Loucy (cell line): Measurements from ENCODE around the gene EPB41.

ENCODE experiments used
- H2AFZ ChIP-seq: fragments of 200-600 bp; sonication (generic); 2 replicates; pipeline ENCODE4 v1.6.0; 2016; ENCODE audit warnings: antibody characterized with exemption, mild to moderate bottlenecking, low read length, moderate library complexity
- H3F3A ChIP-seq: fragments of 200-600 bp; 2 replicates; pipeline ENCODE4 v1.6.0; 2016; ENCODE audit warnings: antibody characterized with exemption, low read depth, mild to moderate bottlenecking
- H3K27me3 ChIP-seq: fragments of 200-600 bp; sonication (generic); 2 replicates; pipeline ENCODE4 v1.6.1; 2014; ENCODE audit warnings: low read length, mild to moderate bottlenecking; ENCODE audit not compliant: insufficient read depth, poor library complexity, severe bottlenecking
- H3K36me3 ChIP-seq: fragments of 200-600 bp; sonication (generic); 2 replicates; pipeline ENCODE4 v1.6.1; 2016; ENCODE audit warnings: low read length; ENCODE audit not compliant: insufficient read depth
- H3K4me1 ChIP-seq: fragments of 200-600 bp; sonication (generic); 2 replicates; pipeline ENCODE4 v1.5.1; 2014; ENCODE audit warnings: low read length, mild to moderate bottlenecking; ENCODE audit not compliant: insufficient read depth, poor library complexity, severe bottlenecking
- H3K4me2 ChIP-seq: fragments of 200-600 bp; sonication (generic); 2 replicates; pipeline ENCODE4 v1.6.0; 2014; ENCODE audit warnings: antibody characterized with exemption, low read length, low read depth, mild to moderate bottlenecking; ENCODE audit not compliant: poor library complexity, severe bottlenecking
- H3K4me3 ChIP-seq: fragments of 200-600 bp; sonication (generic); 2 replicates; pipeline ENCODE4 v1.5.1; 2014; ENCODE audit warnings: low read length, mild to moderate bottlenecking, mixed read lengths; ENCODE audit not compliant: poor library complexity, severe bottlenecking
- H3K79me2 ChIP-seq: fragments of 200-600 bp; sonication (generic); 2 replicates; pipeline ENCODE4 v1.6.1; 2014; ENCODE audit warnings: low read length; ENCODE audit not compliant: insufficient read depth
- H3K9ac ChIP-seq: fragments of 200-600 bp; sonication (generic); 2 replicates; pipeline ENCODE4 v1.6.0; 2014; ENCODE audit warnings: mild to moderate bottlenecking, low read depth, low read length, moderate library complexity; ENCODE audit not compliant: poor library complexity, severe bottlenecking
- H3K9me2 ChIP-seq: fragments of 200-600 bp; sonication (generic); replicated peaks from 2 replicates; pipeline ENCODE4 v1.6.1; 2016; ENCODE audit warnings: low read depth, low read length, mixed read lengths
- H3K9me3 ChIP-seq: fragments of 200-600 bp; sonication (generic); 2 replicates; pipeline ENCODE4 v1.6.1; 2014; ENCODE audit warnings: mild to moderate bottlenecking, antibody characterized with exemption, low read length, low read depth; ENCODE audit not compliant: insufficient read depth
- H4K20me1 ChIP-seq: fragments of 200-600 bp; sonication (generic); 2 replicates; pipeline ENCODE4 v1.6.0; 2014; ENCODE audit warnings: antibody characterized with exemption, low read length, mild to moderate bottlenecking; ENCODE audit not compliant: insufficient read depth, poor library complexity, severe bottlenecking
- EZH2phosphoT487 ChIP-seq: fragments of 200-600 bp; IDR thresholded peaks from 2 replicates; pipeline ENCODE4 v1.6.1; 2018; ENCODE audit warnings: antibody characterized with exemption, mild to moderate bottlenecking, moderate library complexity, borderline replicate concordance
- TF ChIP-seq, protein P1 (sequence below): fragments of 200-600 bp; sonication (generic); conservative IDR thresholded peaks from 2 replicates; pipeline ENCODE4 v1.5.1; 2014; ENCODE audit warnings: mild to moderate bottlenecking, antibody characterized with exemption, low read length

The EPB41 gene

DNA sequence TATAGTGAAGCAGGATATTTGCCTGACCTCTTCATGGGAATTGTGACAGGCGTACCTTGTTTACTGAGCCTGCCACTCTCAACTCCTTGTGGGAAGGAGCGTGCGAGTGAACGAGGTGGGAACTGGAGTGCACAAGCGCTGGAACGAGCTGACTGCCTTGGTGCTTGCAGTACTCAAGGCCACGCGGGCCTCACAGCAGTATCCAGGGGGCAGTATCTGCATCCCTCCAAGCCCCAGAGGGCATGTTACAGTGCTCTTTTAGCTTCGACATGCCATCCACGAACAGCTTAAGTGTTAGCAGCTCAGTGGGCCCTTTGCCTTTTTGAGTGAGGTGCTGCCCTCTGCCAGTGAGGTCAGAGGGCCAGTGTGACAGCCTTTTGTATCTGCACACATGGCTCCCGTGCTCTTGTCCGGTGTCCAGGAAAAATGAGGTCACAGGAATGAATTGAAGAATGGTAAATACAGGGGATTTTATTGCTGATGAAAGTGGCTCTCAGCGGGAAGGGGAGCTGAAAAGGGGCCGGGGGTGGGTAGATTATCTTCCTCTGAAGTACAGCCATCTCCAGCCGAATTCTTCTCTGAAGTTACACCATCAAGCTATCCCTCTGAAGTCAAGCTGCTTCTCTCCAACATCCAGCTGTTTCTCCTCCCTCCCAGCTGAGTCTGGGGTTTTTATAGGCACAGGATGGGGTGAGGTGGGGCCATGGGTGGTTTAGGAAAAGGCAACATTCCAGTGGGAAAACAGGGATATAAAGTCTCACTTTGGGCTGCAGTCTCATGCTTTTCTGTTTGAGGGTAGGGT lies 69.3 kb downstream of the EPB41 start:
- no peaks in the 10 kb centered on the region for H3K27me3 ChIP-seq
- H3K4me2 ChIP-seq: no peak overlapping the region
- H3K79me2 ChIP-seq: peaks cover 38% of the 10 kb centered on the region; the same call in 1 of the 2 replicates
- H3K9ac ChIP-seq: no peak overlapping the region
- no peaks in the 10 kb centered on the region for H3K9me3 ChIP-seq
- H3K4me3 ChIP-seq: no peak overlapping the region
- TF ChIP-seq, protein P1, sequence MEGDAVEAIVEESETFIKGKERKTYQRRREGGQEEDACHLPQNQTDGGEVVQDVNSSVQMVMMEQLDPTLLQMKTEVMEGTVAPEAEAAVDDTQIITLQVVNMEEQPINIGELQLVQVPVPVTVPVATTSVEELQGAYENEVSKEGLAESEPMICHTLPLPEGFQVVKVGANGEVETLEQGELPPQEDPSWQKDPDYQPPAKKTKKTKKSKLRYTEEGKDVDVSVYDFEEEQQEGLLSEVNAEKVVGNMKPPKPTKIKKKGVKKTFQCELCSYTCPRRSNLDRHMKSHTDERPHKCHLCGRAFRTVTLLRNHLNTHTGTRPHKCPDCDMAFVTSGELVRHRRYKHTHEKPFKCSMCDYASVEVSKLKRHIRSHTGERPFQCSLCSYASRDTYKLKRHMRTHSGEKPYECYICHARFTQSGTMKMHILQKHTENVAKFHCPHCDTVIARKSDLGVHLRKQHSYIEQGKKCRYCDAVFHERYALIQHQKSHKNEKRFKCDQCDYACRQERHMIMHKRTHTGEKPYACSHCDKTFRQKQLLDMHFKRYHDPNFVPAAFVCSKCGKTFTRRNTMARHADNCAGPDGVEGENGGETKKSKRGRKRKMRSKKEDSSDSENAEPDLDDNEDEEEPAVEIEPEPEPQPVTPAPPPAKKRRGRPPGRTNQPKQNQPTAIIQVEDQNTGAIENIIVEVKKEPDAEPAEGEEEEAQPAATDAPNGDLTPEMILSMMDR: no peak
- TF ChIP-seq EZH2phosphoT487: no peak
- no peaks in the 10 kb centered on the region for H4K20me1 ChIP-seq
- no peaks in the 10 kb centered on the region for H3F3A ChIP-seq
- H3K4me1 ChIP-seq: no peaks in the 10 kb centered on the region
- H2AFZ ChIP-seq: no peak overlapping the region
- peaks cover 6% of the 10 kb centered on the region; the same call in 1 of the 2 replicates for H3K36me3 ChIP-seq
- no peaks in the 10 kb centered on the region for H3K9me2 ChIP-seq

DNA sequence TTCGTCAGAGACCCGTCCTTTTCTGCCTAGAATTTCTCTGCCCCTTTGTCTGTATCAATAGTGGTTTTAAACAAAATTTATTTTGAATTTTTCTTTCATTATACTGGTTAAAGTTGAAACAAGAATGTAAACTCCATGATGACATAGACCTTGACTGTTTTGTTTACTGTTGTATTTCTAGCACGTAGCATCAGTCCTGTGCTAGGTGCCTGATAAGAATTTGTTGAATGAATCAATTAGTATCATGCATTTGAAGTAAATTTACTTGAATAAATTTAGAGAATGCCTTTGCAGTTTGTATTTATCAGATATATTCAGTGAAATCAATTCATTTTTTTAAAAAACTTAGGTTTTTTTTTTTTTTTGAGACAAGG lies 69.9 kb downstream of the EPB41 start:
- TF ChIP-seq, protein P1: no peak
- no peak for TF ChIP-seq EZH2phosphoT487
- Histone ChIP-seq H4K20me1 (no peaks in the 10 kb centered on the region), H3K27me3 (no peaks in the 10 kb centered on the region), H3K4me1 (no peaks in the 10 kb centered on the region), H3F3A (no peaks in the 10 kb centered on the region), H2AFZ (no peak overlapping the region), H3K4me3 (no peak overlapping the region), H3K9me3 (no peaks in the 10 kb centered on the region), H3K36me3 (peaks cover 11% of the 10 kb centered on the region; the same call in 1 of the 2 replicates), H3K79me2 (peaks cover 32% of the 10 kb centered on the region; the same call in 1 of the 2 replicates), H3K9me2 (no peaks in the 10 kb centered on the region), H3K9ac (no peak overlapping the region), H3K4me2 (no peak overlapping the region)

DNA sequence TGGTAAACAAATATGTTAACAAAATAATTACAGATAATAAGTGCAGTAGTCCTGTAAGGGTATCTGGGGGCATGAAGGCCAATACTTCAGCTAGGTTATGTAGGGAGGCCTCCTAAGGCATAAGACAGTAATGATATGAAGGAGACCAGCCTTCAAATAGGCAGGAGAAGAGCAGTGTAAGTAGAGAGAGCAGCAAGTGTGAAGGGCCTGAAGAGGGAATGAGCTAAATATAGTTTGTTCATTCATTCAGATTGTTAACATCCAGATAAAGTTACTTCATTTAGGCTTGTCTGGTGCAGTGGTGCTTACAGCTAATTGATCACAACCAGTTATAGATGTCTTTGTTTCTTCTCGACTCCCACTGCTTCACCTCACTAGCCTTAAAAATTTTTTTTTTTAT lies 71.1 kb downstream of the EPB41 start:
- Histone ChIP-seq H3K4me2 (no peak overlapping the region), H3K4me1 (no peaks in the 10 kb centered on the region), H3K9ac (no peak overlapping the region), H3F3A (no peaks in the 10 kb centered on the region), H3K4me3 (no peak overlapping the region), H3K9me2 (no peaks in the 10 kb centered on the region), H3K27me3 (no peaks in the 10 kb centered on the region), H3K9me3 (no peaks in the 10 kb centered on the region), H4K20me1 (no peaks in the 10 kb centered on the region), H2AFZ (no peak overlapping the region), H3K36me3 (peaks cover 11% of the 10 kb centered on the region; the same call in 1 of the 2 replicates), H3K79me2 (peaks cover 26% of the 10 kb centered on the region; the same call in 1 of the 2 replicates)
- TF ChIP-seq EZH2phosphoT487: no peak
- TF ChIP-seq, protein P1: no peak
